AG04450 (cell line): Measurements from ENCODE around the gene LRP11. TPM values are rescaled to one million over a fixed set of nuclear protein-coding genes. Genes with fewer than 3 reads are reported as not detected.

ENCODE experiments used
- CTCF ChIA-PET: fragments of 300-600, 350-600 bp; formaldehyde crosslinking; extraction: SDS; loops from one replicate; lab custom pipeline; 2022; ENCODE audit warnings: antibody characterized with exemption, inconsistent platforms; lab: Charles Lee
- POLR2A ChIA-PET: fragments of 350-600 bp; formaldehyde crosslinking; extraction: SDS; loops from one replicate; lab custom pipeline; 2021; ENCODE audit warnings: antibody characterized with exemption, inconsistent platforms; lab: Yijun Ruan, JAX
- DNase-seq: peaks from one replicate; pipeline ENCODE4 v3.0.0-alpha.2; 2011; ENCODE audit warnings: low read depth, low spot score
- H3K27ac ChIP-seq: one replicate; pipeline ENCODE4 v1.5.1; 2012; ENCODE audit warnings: low read depth, low read length, control low read depth
- H3K27me3 ChIP-seq: one replicate; pipeline ENCODE4 v1.6.0; 2012; ENCODE audit warnings: low read length; ENCODE audit not compliant: control insufficient read depth, insufficient read depth
- H3K4me3 ChIP-seq: 2 replicates; pipeline ENCODE4 v1.5.1; 2011; ENCODE audit warnings: mild to moderate bottlenecking, low read depth, low read length, control low read depth
- H3K9me3 ChIP-seq: 2 replicates; pipeline ENCODE4 v1.5.1; 2012; ENCODE audit warnings: low read length; ENCODE audit not compliant: control insufficient read depth, insufficient read depth
- polyA plus RNA-seq: library from polyadenylated mRNA; depleted of rRNA; stranded (reverse); fragments of >200 nt; gene quantifications from 2 replicates; pipeline ENCODE4 v1.2.3, GENCODE V29; 2011
- TF ChIP-seq, protein P1 (sequence below): IDR thresholded peaks from 2 replicates; pipeline ENCODE4 v1.5.1; 2011; ENCODE audit warnings: low read depth, low read length, control low read depth, inconsistent platforms

The LRP11 gene
- polyA plus RNA-seq, 1 experiment, result 71.0 TPM

DNA sequence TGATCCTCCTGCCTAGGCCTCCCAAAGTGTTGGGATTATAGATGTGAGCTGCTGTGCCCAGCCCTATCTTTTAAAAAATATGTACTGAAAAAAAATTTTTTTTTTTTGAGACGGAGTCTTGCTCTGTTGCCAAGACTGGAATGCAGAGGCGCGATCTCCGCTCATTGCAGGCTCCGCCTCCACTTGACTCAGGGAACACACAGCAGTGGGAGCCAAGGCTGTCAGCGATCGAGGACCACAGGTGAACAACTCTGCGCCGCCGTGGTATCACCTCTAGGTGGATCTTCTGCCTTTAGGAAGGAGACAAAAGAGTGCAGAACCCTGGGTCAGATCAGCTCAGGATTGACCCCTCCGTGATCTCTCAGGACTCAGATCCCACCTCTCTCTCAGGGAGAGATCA is 20.1 kb upstream of the LRP11 start:
- DNase-seq, result no peak
- H3K4me3 ChIP-seq, result no peak overlapping the region
- ChIA-PET CTCF (no interaction called here), POLR2A (no interaction called here)
- no peak overlapping the region for H3K27ac ChIP-seq
- H3K9me3 ChIP-seq, result no peaks in the 10 kb centered on the region
- peaks cover 11% of the 10 kb centered on the region for H3K27me3 ChIP-seq
- TF ChIP-seq, protein P1, sequence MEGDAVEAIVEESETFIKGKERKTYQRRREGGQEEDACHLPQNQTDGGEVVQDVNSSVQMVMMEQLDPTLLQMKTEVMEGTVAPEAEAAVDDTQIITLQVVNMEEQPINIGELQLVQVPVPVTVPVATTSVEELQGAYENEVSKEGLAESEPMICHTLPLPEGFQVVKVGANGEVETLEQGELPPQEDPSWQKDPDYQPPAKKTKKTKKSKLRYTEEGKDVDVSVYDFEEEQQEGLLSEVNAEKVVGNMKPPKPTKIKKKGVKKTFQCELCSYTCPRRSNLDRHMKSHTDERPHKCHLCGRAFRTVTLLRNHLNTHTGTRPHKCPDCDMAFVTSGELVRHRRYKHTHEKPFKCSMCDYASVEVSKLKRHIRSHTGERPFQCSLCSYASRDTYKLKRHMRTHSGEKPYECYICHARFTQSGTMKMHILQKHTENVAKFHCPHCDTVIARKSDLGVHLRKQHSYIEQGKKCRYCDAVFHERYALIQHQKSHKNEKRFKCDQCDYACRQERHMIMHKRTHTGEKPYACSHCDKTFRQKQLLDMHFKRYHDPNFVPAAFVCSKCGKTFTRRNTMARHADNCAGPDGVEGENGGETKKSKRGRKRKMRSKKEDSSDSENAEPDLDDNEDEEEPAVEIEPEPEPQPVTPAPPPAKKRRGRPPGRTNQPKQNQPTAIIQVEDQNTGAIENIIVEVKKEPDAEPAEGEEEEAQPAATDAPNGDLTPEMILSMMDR, result no peak

DNA sequence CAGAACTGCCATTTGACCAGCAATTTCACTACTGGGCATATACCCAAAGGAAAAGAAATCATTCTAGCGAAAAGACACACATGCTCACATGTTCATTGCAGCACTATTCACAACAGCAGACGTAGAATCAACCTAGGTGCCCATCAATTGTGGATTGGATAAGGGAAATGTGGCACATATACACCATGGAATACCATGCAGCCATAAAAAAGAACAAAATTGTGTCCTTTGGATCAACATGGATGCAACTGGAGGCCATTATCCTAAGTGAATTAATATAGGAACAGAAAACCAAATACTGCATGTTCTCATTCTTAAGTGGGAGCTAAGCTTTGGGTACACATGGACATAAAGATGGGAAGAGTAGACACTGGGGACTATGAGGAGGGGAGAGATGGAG is 17.7 kb upstream of the LRP11 start:
- H3K27ac ChIP-seq, result no peak overlapping the region
- H3K9me3 ChIP-seq, result no peaks in the 10 kb centered on the region
- TF ChIP-seq, protein P1, result no peak
- DNase-seq, result no peak
- no peak overlapping the region for H3K4me3 ChIP-seq
- ChIA-PET CTCF (no interaction called here), POLR2A (no interaction called here)
- H3K27me3 ChIP-seq, result peaks cover 16% of the 10 kb centered on the region

DNA sequence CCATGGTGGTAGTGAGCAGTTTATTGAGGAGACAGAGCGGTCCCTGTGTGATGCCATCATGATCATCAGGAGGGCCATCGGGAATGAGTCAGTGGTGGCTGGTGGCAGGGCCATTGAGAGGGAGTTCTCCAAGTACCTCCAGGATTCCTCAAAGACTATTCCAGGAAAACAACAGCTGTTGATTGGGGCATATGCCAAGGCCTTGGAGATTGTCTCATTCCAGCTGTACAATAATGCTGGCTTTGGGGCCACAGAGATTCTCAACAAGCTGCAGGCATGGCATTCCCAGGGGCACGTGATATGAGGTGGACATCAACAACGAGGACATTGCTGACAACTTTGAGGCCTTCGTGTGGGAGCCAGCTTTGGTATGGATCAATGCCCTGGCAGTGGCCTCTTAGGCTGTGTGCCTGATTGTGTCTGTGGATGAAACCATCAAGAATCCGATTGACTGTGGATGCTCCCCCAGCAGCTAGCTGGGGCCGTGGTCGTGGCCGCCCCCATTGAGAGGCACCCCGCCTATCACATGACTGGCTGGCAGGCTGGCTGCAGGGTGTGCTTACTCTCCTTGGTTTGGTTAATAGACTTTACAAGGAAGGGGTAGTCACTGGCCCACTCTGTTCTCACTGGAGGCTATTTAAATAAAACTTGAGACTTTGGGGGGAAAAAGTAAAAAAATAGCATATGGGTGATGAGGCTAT is 17.1 kb upstream of the LRP11 start:
- TF ChIP-seq, protein P1, result no peak
- no peak overlapping the region for H3K4me3 ChIP-seq
- CTCF ChIA-PET, result no interaction called here
- no peak overlapping the region for H3K27ac ChIP-seq
- H3K9me3 ChIP-seq, result no peaks in the 10 kb centered on the region
- no peak for DNase-seq
- H3K27me3 ChIP-seq, result peaks cover 16% of the 10 kb centered on the region
- POLR2A ChIA-PET, result no interaction called here

DNA sequence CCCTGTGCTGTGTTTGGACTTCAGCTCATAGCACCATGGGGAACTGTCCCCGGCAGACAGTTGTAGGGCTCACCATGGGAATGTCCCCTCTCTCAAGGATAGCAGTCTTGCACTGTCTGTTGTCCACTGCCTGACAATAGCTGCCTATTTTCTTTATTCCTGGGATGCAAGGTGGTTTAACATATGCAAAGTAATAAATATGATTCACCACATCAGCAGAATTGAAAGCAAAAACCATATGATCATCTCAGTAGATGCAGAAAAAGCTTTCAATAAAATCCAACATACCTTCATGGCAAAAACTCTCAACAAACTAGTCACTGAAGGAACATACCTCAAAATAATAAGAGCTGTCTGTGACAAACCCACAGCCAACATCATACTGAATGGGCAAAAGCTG is 13.5 kb upstream of the LRP11 start:
- H3K9me3 ChIP-seq, result no peaks in the 10 kb centered on the region
- peaks cover 18% of the 10 kb centered on the region for H3K27me3 ChIP-seq
- no peak overlapping the region for H3K27ac ChIP-seq
- H3K4me3 ChIP-seq, result no peak overlapping the region
- no peak for DNase-seq
- CTCF ChIA-PET, result interaction anchor here (1.1 to 1.7 kb wide), 2 partner anchors 12 to 43 kb away, joined by 3 to 7 read pairs; no protein-coding TSS in a partner anchor
- TF ChIP-seq, protein P1, result no peak
- POLR2A ChIA-PET, result no interaction called here

DNA sequence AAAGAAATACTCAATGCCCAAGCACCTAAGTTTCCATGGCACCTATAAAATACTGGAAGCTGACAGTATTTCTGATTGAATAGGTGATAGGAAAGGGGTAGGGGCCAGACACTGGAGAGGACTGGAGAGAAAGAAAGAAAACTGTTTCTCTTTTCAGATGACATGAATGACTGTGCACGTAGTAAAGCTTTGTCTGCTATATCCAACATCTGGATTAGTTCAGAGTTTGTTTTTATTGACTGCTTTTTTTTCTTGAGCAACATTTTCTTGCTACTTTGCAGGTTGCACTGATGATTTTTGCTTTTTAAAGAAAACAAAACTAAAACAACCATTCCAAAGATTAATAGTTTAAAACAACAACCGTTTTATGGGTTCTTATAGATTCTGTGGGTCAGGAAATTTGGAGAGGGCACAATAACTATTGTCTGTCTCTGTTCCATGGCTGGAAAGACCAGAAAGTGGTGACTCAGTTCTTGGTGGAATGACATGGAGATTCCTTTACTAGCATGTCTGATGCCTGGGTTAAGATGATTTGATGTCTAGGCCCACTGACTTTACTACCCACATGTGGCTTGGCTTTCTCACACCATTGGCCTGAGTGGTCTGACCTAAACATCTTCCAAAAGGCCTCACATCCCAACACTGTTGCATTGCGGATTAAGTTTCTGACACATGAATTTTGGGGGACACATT is 12.2 kb upstream of the LRP11 start:
- ChIA-PET POLR2A (no interaction called here), CTCF (interaction anchor here (0.9 kb wide), 1 partner anchor 11 kb away, joined by 3 read pairs; no protein-coding TSS in a partner anchor)
- no peak for DNase-seq
- Histone ChIP-seq H3K27ac (no peak overlapping the region), H3K9me3 (no peaks in the 10 kb centered on the region), H3K27me3 (peaks cover 18% of the 10 kb centered on the region), H3K4me3 (no peak overlapping the region)
- TF ChIP-seq, protein P1, result no peak
